HEK293 (cell line): Measurements from ENCODE around the gene C6orf15.

Experiments used
- CTCF ChIA-PET: fragments of 350-600 bp; formaldehyde crosslinking; extraction: SDS; loops from one replicate; lab custom pipeline; 2021; ENCODE audit warnings: antibody characterized with exemption; lab: Yijun Ruan, JAX
- POLR2A ChIA-PET: fragments of 300-600 bp; formaldehyde crosslinking; extraction: SDS; loops from one replicate; lab custom pipeline; 2020; ENCODE audit warnings: antibody characterized with exemption, inconsistent platforms; lab: Yijun Ruan, JAX
- H3K27ac ChIP-seq: fragments of 200-500 bp; sonication (Bioruptor generic); 2 replicates; pipeline ENCODE4 v1.5.1; 2014; ENCODE audit warnings: low read depth, low read length, control low read depth, inconsistent platforms; ENCODE audit errors: extremely low read depth
- H3K36me3 ChIP-seq, 2 experiments: fragments of 200-500 bp in 1 of 2; sonication (Bioruptor generic) in 1 of 2; 1 replicate in 1 of 2; 2 replicates in 1 of 2; pipeline ENCODE4 v1.5.1; 2014 to 2017; ENCODE audit warnings: inconsistent platforms in 2 of 2, low read length in 2 of 2; ENCODE audit not compliant: control insufficient read depth in 2 of 2, insufficient read depth in 1 of 2
- H3K4me1 ChIP-seq: fragments of 200-500 bp; sonication (Bioruptor generic); 2 replicates; pipeline ENCODE4 v1.5.1; 2014; ENCODE audit warnings: mild to moderate bottlenecking, low read length, inconsistent platforms; ENCODE audit not compliant: control insufficient read depth, insufficient read depth
- H3K4me3 ChIP-seq: 2 replicates; pipeline ENCODE4 v1.5.1; 2011; ENCODE audit warnings: low read depth, mild to moderate bottlenecking, control low read depth, low read length, moderate library complexity
- H3K9me3 ChIP-seq: fragments of 200-500 bp; sonication (Bioruptor generic); 2 replicates; pipeline ENCODE4 v1.5.1; 2014; ENCODE audit warnings: low read depth, low read length, inconsistent platforms; ENCODE audit not compliant: control insufficient read depth, insufficient read depth
- GLIS2 ChIP-seq: fragments of 450-650 bp; formaldehyde crosslinking; IDR thresholded peaks from 2 replicates; pipeline ENCODE4 v1.5.1; 2016; ENCODE audit warnings: missing biosample characterization, missing genetic modification characterization
- ZNF10 ChIP-seq: fragments of 450-650 bp; formaldehyde crosslinking; IDR thresholded peaks from 2 replicates; pipeline ENCODE4 v1.5.1; 2017; ENCODE audit warnings: missing biosample characterization, missing genetic modification characterization
- ZNF16 ChIP-seq: fragments of 450-650 bp; formaldehyde crosslinking; IDR thresholded peaks from 2 replicates; pipeline ENCODE4 v1.5.1; 2016; ENCODE audit warnings: low read depth, missing biosample characterization, missing genetic modification characterization
- ZNF169 ChIP-seq: fragments of 450-650 bp; formaldehyde crosslinking; IDR thresholded peaks from 2 replicates; pipeline ENCODE4 v1.5.1; 2016; ENCODE audit warnings: missing biosample characterization, missing genetic modification characterization
- ZNF174 ChIP-seq: fragments of 450-650 bp; formaldehyde crosslinking; IDR thresholded peaks from 2 replicates; pipeline ENCODE4 v1.5.0; 2017; ENCODE audit warnings: missing biosample characterization, mild to moderate bottlenecking, missing genetic modification characterization
- ZNF221 ChIP-seq: fragments of 450-650 bp; formaldehyde crosslinking; IDR thresholded peaks from 2 replicates; pipeline ENCODE4 v1.5.1; 2017; ENCODE audit warnings: missing biosample characterization, missing genetic modification characterization, borderline replicate concordance
- ZNF239 ChIP-seq: fragments of 450-650 bp; formaldehyde crosslinking; IDR thresholded peaks from 2 replicates; pipeline ENCODE4 v1.5.1; 2016; ENCODE audit warnings: missing biosample characterization, missing genetic modification characterization
- ZNF48 ChIP-seq: fragments of 450-650 bp; formaldehyde crosslinking; IDR thresholded peaks from 2 replicates; pipeline ENCODE4 v1.5.1; 2016; ENCODE audit warnings: missing biosample characterization, missing genetic modification characterization
- ZNF76 ChIP-seq: fragments of 450-650 bp; formaldehyde crosslinking; IDR thresholded peaks from 2 replicates; pipeline ENCODE4; 2016; ENCODE audit warnings: low read depth, missing biosample characterization, missing genetic modification characterization, borderline replicate concordance
- ZSCAN23 ChIP-seq: fragments of 450-650 bp; formaldehyde crosslinking; IDR thresholded peaks from 2 replicates; pipeline ENCODE4 v1.5.1; 2016; ENCODE audit warnings: missing biosample characterization, missing genetic modification characterization
- ZXDB ChIP-seq: fragments of 450-650 bp; formaldehyde crosslinking; IDR thresholded peaks from 2 replicates; pipeline ENCODE4 v1.5.1; 2016; ENCODE audit warnings: missing biosample characterization, missing genetic modification characterization
- TF ChIP-seq, protein P1 (sequence below): fragments of 450-650 bp; formaldehyde crosslinking; IDR thresholded peaks from 2 replicates; pipeline ENCODE4 v1.5.1; 2017; ENCODE audit warnings: missing biosample characterization, missing genetic modification characterization
- TF ChIP-seq, protein P2 (sequence below): fragments of 450-650 bp; formaldehyde crosslinking; IDR thresholded peaks from 2 replicates; pipeline ENCODE4 v1.5.1; 2016; ENCODE audit warnings: missing biosample characterization, missing genetic modification characterization
- TF ChIP-seq, protein P3 (sequence below): IDR thresholded peaks from 2 replicates; pipeline ENCODE4 v1.6.1; 2011; ENCODE audit warnings: mild to moderate bottlenecking, low read depth, low read length, borderline replicate concordance
- TF ChIP-seq, protein P4 (sequence below): fragments of 450-650 bp; IDR thresholded peaks from 2 replicates; pipeline ENCODE4 v1.5.1; 2018; ENCODE audit warnings: missing biosample characterization, missing genetic modification characterization
- TF ChIP-seq, protein P5 (sequence below): fragments of 450-650 bp; formaldehyde crosslinking; IDR thresholded peaks from 2 replicates; pipeline ENCODE4 v1.5.1; 2016; ENCODE audit warnings: missing biosample characterization, missing genetic modification characterization, low read depth

The C6orf15 gene

DNA sequence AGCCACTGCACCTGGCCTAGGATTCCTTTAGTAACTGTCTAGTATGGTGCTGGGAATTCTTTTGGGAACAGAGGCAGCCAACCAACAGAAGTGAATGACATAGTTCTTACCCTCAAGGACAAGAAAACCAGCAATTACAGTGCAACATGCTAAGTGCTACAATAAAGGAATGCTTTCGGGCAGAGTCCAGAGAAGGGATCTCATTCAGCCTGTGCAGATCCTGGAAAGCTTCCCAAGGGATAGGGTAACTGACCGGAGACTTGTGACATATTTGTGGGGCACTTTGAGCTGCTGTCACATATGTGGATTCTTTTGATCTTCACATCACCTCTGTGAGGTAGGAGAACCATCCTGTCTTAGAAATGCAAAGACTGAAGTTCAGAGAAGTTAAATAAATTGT is 46.8 kb downstream of the C6orf15 start:
- H3K27ac ChIP-seq = no peak overlapping the region
- no peak overlapping the region for H3K4me3 ChIP-seq
- no peak for TF ChIP-seq ZNF10 (tag by site-specific recombination)
- TF ChIP-seq, protein P1, sequence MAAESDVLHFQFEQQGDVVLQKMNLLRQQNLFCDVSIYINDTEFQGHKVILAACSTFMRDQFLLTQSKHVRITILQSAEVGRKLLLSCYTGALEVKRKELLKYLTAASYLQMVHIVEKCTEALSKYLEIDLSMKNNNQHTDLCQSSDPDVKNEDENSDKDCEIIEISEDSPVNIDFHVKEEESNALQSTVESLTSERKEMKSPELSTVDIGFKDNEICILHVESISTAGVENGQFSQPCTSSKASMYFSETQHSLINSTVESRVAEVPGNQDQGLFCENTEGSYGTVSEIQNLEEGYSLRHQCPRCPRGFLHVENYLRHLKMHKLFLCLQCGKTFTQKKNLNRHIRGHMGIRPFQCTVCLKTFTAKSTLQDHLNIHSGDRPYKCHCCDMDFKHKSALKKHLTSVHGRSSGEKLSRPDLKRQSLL (tag by site-specific recombination) = no peak
- TF ChIP-seq ZNF169 (tag by site-specific recombination) = no peak
- TF ChIP-seq, protein P2, sequence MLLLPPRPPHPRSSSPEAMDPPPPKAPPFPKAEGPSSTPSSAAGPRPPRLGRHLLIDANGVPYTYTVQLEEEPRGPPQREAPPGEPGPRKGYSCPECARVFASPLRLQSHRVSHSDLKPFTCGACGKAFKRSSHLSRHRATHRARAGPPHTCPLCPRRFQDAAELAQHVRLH (tag by site-specific recombination) = no peak
- no peak for TF ChIP-seq ZNF16 (tag by site-specific recombination)
- TF ChIP-seq, protein P3, sequence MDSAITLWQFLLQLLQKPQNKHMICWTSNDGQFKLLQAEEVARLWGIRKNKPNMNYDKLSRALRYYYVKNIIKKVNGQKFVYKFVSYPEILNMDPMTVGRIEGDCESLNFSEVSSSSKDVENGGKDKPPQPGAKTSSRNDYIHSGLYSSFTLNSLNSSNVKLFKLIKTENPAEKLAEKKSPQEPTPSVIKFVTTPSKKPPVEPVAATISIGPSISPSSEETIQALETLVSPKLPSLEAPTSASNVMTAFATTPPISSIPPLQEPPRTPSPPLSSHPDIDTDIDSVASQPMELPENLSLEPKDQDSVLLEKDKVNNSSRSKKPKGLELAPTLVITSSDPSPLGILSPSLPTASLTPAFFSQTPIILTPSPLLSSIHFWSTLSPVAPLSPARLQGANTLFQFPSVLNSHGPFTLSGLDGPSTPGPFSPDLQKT = no peak
- TF ChIP-seq ZNF48 = no peak
- TF ChIP-seq ZNF76 = no peak
- TF ChIP-seq, protein P4, sequence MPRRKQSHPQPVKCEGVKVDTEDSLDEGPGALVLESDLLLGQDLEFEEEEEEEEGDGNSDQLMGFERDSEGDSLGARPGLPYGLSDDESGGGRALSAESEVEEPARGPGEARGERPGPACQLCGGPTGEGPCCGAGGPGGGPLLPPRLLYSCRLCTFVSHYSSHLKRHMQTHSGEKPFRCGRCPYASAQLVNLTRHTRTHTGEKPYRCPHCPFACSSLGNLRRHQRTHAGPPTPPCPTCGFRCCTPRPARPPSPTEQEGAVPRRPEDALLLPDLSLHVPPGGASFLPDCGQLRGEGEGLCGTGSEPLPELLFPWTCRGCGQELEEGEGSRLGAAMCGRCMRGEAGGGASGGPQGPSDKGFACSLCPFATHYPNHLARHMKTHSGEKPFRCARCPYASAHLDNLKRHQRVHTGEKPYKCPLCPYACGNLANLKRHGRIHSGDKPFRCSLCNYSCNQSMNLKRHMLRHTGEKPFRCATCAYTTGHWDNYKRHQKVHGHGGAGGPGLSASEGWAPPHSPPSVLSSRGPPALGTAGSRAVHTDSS (tag by site-specific recombination) = no peak
- no peak for TF ChIP-seq ZNF239
- TF ChIP-seq, protein P5, sequence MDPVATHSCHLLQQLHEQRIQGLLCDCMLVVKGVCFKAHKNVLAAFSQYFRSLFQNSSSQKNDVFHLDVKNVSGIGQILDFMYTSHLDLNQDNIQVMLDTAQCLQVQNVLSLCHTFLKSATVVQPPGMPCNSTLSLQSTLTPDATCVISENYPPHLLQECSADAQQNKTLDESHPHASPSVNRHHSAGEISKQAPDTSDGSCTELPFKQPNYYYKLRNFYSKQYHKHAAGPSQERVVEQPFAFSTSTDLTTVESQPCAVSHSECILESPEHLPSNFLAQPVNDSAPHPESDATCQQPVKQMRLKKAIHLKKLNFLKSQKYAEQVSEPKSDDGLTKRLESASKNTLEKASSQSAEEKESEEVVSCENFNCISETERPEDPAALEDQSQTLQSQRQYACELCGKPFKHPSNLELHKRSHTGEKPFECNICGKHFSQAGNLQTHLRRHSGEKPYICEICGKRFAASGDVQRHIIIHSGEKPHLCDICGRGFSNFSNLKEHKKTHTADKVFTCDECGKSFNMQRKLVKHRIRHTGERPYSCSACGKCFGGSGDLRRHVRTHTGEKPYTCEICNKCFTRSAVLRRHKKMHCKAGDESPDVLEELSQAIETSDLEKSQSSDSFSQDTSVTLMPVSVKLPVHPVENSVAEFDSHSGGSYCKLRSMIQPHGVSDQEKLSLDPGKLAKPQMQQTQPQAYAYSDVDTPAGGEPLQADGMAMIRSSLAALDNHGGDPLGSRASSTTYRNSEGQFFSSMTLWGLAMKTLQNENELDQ (tag by site-specific recombination) = no peak
- no peak for TF ChIP-seq GLIS2
- no peak for TF ChIP-seq ZXDB
- no peak for TF ChIP-seq ZNF174 (tag by site-specific recombination)
- no peak for TF ChIP-seq ZNF221 (tag by site-specific recombination)
- H3K36me3 ChIP-seq = no peaks in the 10 kb centered on the region
- CTCF ChIA-PET = interaction anchor here (0.7 kb wide), 1 partner anchor 726 kb away, joined by 3 read pairs; no protein-coding TSS in a partner anchor
- H3K4me1 ChIP-seq = no peaks in the 10 kb centered on the region
- POLR2A ChIA-PET = no interaction called here
- no peaks in the 10 kb centered on the region for H3K9me3 ChIP-seq

DNA sequence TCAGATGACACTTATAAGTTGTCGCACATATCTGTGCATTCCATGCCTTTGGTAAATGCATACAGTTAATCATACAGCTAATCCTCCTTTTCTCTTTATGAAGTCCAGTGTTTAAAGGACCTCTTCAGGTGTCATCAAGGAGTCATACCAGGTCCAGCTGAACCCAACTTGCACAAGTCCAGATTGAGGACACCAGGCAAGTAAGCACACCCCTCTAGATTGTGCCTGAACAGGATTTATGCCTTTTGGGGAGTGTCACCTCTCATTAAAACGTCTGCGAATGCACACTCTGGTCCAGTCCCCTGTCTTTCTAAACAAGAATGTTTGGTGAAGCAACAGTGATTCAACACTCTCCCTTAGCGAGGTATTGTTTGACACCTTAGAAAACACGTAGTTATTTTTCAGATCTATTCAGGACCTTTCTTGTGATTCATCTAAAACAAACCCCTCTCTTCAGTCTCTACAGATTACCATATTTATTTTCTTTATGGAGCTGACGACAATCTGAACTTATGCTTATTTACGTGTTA is 48.4 kb downstream of the C6orf15 start:
- no peaks in the 10 kb centered on the region for H3K4me1 ChIP-seq
- H3K36me3 ChIP-seq = no peaks in the 10 kb centered on the region

More for the DNA sequence above, 48.4 kb downstream of the C6orf15 start:
- no peaks in the 10 kb centered on the region for H3K9me3 ChIP-seq
- POLR2A ChIA-PET = no interaction called here
- CTCF ChIA-PET = interaction anchor here (0.5 to 4.0 kb wide), 6 partner anchors 9 to 149 kb away, joined by 3 to 25 read pairs (median 6); partner anchors contain the start of gene VARS2
- no peak for TF ChIP-seq ZSCAN23
- TF ChIP-seq, all 188 proteins: peak for 0
- Histone ChIP-seq H3K4me3 (no peak overlapping the region), H3K27ac (no peak overlapping the region)
